ENCODE measurements around the gene ASCC1. TPM values are rescaled to one million over a fixed set of nuclear protein-coding genes. Genes with fewer than 3 reads are reported as not detected.

ASCC1 gene
- total RNA-seq, 2 experiments from 2014 or later, result 61.6 to 68.5 TPM

DNA sequence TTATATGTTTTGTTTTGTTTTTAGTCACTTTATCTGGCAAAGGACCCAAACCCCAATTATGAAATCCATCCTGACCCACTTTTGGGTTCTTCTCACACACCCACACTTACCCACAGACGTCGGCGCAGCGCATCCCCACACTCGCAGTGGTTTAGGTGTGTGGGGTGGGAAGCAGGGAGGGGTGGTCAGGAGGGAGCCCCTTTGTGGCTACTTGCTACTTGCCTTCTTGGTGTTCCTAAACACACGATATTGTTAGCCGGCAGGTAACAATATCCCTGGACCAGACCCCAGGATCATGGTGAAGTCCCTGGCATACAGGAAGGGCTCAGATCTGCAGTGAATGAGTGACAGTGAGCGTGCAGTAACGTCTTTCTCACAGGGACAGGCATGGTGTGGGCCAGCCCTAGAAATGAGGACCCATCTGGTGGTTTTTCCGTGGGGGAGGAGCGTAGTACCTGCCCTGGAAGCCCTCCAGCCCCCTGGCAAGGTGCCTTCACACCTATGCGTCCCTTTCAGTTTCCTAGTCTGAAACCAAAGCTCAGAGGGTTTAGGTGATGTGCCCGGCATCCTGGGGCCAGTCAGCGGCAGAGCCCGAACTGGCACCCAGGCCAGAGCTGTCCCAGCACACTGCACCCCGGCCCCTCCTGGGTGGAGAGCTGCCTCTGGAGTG lies 132.2 kb downstream of the ASCC1 start:
- peak; percentile 88 for DNase-seq
- intact Hi-C loops (cut with micrococcal nuclease), result loop anchor here (1.0 to 10.0 kb wide), 3 partner anchors 134 to 1919 kb away; no protein-coding TSS in a partner anchor
- Mint-ChIP-seq H3K4me1 (ENCODE audit: low read depth) (peaks cover 76% of the 10 kb centered on the region), H3K36me3 (ENCODE audit: low read depth) (peaks cover 49% of the 10 kb centered on the region), H3K27ac (peak overlapping the region; percentile 92), H3K4me3 (peak overlapping the region; percentile 87), H3K27me3 (ENCODE audit: low read depth) (no peaks in the 10 kb centered on the region), H3K9me3 (no peaks in the 10 kb centered on the region)
- CTCF ChIA-PET, result interaction anchor here (1.0 to 1.7 kb wide), 5 partner anchors 30 to 253 kb away, joined by 3 to 6 read pairs (median 4); no protein-coding TSS in a partner anchor

DNA sequence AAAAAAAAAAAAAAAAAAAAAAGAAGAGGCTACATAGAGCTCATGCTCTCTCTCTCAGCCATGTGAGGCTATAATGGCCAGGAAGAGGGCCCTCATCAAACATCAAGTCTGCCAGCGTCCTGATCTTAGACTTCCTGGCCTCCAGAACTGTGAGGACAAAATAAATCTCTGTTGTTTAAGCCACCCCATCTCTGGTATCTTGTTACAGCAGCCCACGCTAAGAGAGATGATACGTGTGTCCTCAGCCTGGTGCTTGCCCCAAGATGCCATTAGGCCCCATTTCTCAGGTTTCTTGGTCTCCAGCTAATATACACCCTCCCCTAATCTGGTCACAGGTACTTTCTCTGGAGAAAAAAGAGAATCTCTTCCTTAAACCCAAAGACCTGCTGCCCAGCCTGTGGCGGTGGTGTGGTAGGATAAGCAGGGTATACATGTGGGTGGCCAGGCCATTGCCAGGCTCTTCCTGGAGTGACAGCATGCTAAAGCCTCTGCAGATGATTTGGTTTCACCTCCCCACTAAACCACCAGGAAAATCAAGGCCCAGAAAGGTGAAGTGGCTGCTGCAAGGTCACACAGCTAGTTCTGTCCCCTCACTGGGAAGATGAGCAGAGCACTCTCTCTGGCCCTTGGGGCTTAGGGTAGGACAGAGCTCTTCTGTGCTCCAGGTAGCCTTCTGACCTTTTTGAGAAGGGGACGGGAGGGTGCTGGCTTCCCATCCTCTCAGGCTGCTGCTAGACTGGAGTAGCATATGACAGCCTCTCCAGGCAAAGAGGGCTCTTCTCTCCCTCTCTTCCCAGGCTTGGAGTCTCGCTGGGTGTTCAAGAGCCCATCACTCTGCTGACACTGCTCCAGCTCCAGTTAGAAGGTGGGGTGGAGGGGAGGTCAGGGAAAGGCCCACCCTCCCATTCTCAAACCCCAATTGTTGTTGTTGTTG lies 133.0 kb downstream of the ASCC1 start:
- H3K27me3 Mint-ChIP-seq (ENCODE audit: low read depth), result no peaks in the 10 kb centered on the region
- no peaks in the 10 kb centered on the region for H3K9me3 Mint-ChIP-seq
- no peak for DNase-seq
- H3K27ac Mint-ChIP-seq, result peak overlapping the region; percentile 92
- H3K4me1 Mint-ChIP-seq (ENCODE audit: low read depth), result peaks cover 81% of the 10 kb centered on the region
- intact Hi-C loops (cut with micrococcal nuclease), result loop anchor here (10.0 kb wide), 1 partner anchor 1918 kb away; no protein-coding TSS in a partner anchor
- H3K4me3 Mint-ChIP-seq, result peak overlapping the region; percentile 87
- CTCF ChIA-PET, result interaction anchor here (0.8 to 1.1 kb wide), 2 partner anchors 254 to 261 kb away, joined by 3 read pairs; no protein-coding TSS in a partner anchor
- peaks cover 51% of the 10 kb centered on the region for H3K36me3 Mint-ChIP-seq (ENCODE audit: low read depth)

- Mint-ChIP-seq H3K36me3 (ENCODE audit: low read depth) (peaks cover 52% of the 10 kb centered on the region), H3K4me3 (peak overlapping the region; percentile 35), H3K9me3 (no peaks in the 10 kb centered on the region), H3K4me1 (ENCODE audit: low read depth) (peaks cover 91% of the 10 kb centered on the region), H3K27me3 (ENCODE audit: low read depth) (no peaks in the 10 kb centered on the region), H3K27ac (peak overlapping the region; percentile 92)
- CTCF ChIA-PET, result interaction anchor here (0.8 kb wide), 1 partner anchor 260 kb away, joined by 3 read pairs; no protein-coding TSS in a partner anchor
- DNase-seq, result peak; percentile 3
- intact Hi-C loops (cut with micrococcal nuclease), result loop anchor here (10.0 kb wide), 1 partner anchor 1917 kb away; no protein-coding TSS in a partner anchor
Measured at GRCh38 chr10:72081772-72082590, 134.1 kb downstream of the ASCC1 start.

DNA sequence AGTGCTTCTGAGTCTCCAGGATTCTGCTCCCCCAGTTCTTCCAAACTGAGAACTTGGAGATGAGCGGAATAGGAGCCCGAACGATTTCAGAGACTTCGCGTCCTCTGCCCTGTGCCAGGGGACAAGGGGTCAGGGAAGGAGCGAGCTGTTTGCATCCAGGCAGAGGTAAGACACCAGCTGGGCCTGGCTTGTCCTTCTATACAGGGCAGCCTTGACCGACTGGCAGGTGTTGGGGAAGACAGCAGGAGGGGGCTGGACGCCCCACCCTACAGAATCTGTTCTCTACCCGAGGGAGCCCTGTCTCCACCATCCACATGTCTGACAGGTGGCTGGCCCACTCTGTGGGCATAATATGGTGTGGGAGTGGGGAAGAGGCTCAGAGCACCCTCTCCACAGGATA lies 134.9 kb downstream of the ASCC1 start:
- Mint-ChIP-seq H3K9me3 (no peaks in the 10 kb centered on the region), H3K27ac (peak overlapping the region; percentile 88), H3K4me3 (no peak overlapping the region), H3K4me1 (ENCODE audit: low read depth) (peaks cover 93% of the 10 kb centered on the region), H3K27me3 (ENCODE audit: low read depth) (no peaks in the 10 kb centered on the region), H3K36me3 (ENCODE audit: low read depth) (peaks cover 44% of the 10 kb centered on the region)
- no peak for DNase-seq
- intact Hi-C loops (cut with micrococcal nuclease), result loop anchor here (10.0 kb wide), 1 partner anchor 1916 kb away; no protein-coding TSS in a partner anchor
- CTCF ChIA-PET, result no interaction called here

DNA sequence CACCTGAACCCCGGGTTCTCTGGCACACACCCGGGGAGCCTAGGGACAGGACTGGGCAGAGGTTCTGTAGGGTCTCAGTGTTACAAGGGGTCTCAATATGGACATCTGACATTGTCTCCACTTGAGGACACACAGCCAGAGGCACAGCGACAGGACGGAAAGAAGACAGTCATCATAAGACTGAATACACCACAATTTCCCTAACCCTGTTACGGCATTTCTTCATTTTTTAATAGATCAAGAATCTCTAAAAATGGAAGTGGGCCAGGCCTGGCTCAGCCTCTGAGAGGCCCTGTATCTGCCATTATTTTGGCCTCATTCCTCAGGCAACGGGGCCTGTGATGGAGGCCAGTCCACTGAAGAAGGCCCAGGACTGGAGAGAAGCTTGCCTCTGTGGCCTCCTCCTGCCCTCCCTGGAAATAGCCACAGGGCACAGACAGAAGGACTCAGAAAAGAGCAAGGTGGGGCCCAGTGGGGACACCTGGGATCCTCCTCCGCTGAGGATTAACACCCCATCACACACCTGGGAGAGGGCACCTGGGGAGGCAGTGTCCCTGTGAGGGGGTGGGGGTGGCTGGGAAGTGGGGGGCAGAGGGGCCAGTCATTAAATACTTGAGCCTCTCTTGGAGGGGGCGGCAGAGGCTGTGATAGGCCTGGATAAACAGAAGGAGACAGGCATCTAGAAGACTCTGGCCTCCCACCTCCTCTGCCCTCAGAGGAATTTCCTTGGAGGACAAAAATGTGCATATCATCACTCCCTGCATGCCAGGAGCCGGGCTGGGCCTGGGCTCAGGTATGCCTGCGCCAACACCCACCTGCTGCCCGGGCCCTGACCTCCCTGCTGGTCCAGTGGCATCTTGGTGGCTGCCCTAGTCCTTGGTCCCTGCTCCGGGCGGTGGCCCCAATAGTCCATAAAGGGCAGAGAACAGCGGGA lies 135.8 kb downstream of the ASCC1 start:
- CTCF ChIA-PET, result interaction anchor here (1.0 to 2.1 kb wide), 3 partner anchors 32 to 257 kb away, joined by 5 to 8 read pairs (median 6); no protein-coding TSS in a partner anchor
- peaks cover 93% of the 10 kb centered on the region for H3K4me1 Mint-ChIP-seq (ENCODE audit: low read depth)
- intact Hi-C loops (cut with micrococcal nuclease), result loop anchor here (10.0 kb wide), 1 partner anchor 1916 kb away; no protein-coding TSS in a partner anchor
- H3K27ac Mint-ChIP-seq, result peak overlapping the region; percentile 88
- H3K36me3 Mint-ChIP-seq (ENCODE audit: low read depth), result peaks cover 39% of the 10 kb centered on the region
- no peaks in the 10 kb centered on the region for H3K27me3 Mint-ChIP-seq (ENCODE audit: low read depth)
- H3K9me3 Mint-ChIP-seq, result no peaks in the 10 kb centered on the region
- DNase-seq, result peak; percentile 17
- H3K4me3 Mint-ChIP-seq, result no peak overlapping the region

GRCh38 chr10:72079356-72079755 lies 136.7 kb downstream of the ASCC1 start:
- no peaks in the 10 kb centered on the region for H3K9me3 Mint-ChIP-seq
- H3K27me3 Mint-ChIP-seq (ENCODE audit: low read depth), result no peaks in the 10 kb centered on the region
- peak overlapping the region; percentile 88 for H3K27ac Mint-ChIP-seq
- CTCF ChIA-PET, result interaction anchor here (1.0 to 2.1 kb wide), 6 partner anchors 9 to 258 kb away, joined by 3 to 8 read pairs (median 4); partner anchors contain the start of genes ANAPC16, ASCC1 and SPOCK2
- peaks cover 35% of the 10 kb centered on the region for H3K36me3 Mint-ChIP-seq (ENCODE audit: low read depth)
- DNase-seq, result peak; percentile 61
- no peak overlapping the region for H3K4me3 Mint-ChIP-seq
- peaks cover 92% of the 10 kb centered on the region for H3K4me1 Mint-ChIP-seq (ENCODE audit: low read depth)
- intact Hi-C loops (cut with micrococcal nuclease), result no loop called here

DNA sequence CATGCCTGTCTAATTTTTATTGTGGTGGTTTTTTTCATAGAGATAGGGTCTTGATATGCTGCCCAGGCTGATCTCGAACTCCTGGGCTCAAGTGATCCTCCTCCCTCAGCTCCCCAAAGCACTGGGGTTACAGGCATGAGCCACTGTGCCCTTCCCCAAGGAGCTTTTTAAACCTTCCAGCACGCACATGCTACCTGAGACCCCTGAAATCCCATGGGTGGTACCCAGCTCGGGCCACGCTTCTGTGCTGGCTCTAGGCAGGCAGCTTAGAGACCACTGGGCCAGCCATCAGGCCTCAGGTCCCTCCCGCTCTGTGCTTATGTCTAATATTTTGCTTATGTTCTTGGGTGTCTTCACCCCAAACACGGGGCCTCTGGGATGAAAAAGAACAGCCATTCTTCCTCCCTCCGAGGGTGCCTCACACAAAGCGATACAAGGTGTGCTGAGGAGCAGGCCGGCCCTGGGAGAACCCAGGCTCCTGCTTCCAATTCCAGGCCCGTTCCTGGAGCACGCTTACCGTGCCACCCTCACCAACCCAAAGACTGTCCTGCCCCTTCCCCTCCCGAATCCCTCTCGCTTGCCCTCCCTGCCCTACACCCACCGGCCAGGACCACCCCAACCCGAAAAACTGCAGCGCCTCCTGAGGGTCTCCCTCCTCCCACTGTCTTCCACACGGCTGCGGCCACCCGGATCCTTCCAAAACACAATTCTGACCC lies 138.6 kb downstream of the ASCC1 start:
- DNase-seq, result no peak
- Mint-ChIP-seq H3K27me3 (ENCODE audit: low read depth) (no peaks in the 10 kb centered on the region), H3K36me3 (ENCODE audit: low read depth) (peaks cover 32% of the 10 kb centered on the region), H3K27ac (peak overlapping the region; percentile 82), H3K9me3 (no peaks in the 10 kb centered on the region), H3K4me3 (peak overlapping the region; percentile 11), H3K4me1 (ENCODE audit: low read depth) (peaks cover 88% of the 10 kb centered on the region)
- intact Hi-C loops (cut with micrococcal nuclease), result no loop called here
- CTCF ChIA-PET, result interaction anchor here (1.2 to 3.2 kb wide), 3 partner anchors 28 to 145 kb away, joined by 3 to 12 read pairs (median 4); no protein-coding TSS in a partner anchor

- intact Hi-C loops (cut with micrococcal nuclease), result no loop called here
- Mint-ChIP-seq H3K36me3 (ENCODE audit: low read depth) (peaks cover 35% of the 10 kb centered on the region), H3K27ac (peak overlapping the region; percentile 82), H3K4me3 (no peak overlapping the region), H3K4me1 (ENCODE audit: low read depth) (peaks cover 81% of the 10 kb centered on the region), H3K9me3 (no peaks in the 10 kb centered on the region), H3K27me3 (ENCODE audit: low read depth) (no peaks in the 10 kb centered on the region)
- no peak for DNase-seq
- CTCF ChIA-PET, result interaction anchor here (0.7 to 3.2 kb wide), 4 partner anchors 19 to 263 kb away, joined by 3 to 12 read pairs (median 4); no protein-coding TSS in a partner anchor
Measured at GRCh38 chr10:72076756-72077155, 139.3 kb downstream of the ASCC1 start.

GRCh38 chr10:72075376-72076115 lies 140.5 kb downstream of the ASCC1 start:
- Mint-ChIP-seq H3K9me3 (no peaks in the 10 kb centered on the region), H3K4me1 (ENCODE audit: low read depth) (peaks cover 71% of the 10 kb centered on the region), H3K4me3 (no peak overlapping the region), H3K27me3 (ENCODE audit: low read depth) (no peaks in the 10 kb centered on the region), H3K27ac (peak overlapping the region; percentile 87), H3K36me3 (ENCODE audit: low read depth) (peaks cover 35% of the 10 kb centered on the region)
- CTCF ChIA-PET, result interaction anchor here (0.7 to 3.2 kb wide), 4 partner anchors 18 to 264 kb away, joined by 3 to 12 read pairs (median 4); no protein-coding TSS in a partner anchor
- peak; percentile 48 for DNase-seq
- intact Hi-C loops (cut with micrococcal nuclease), result no loop called here

Data from activated naive CD4-positive, alpha-beta T cell treated with anti-CD3 and anti-CD28 coated beads for 36 hours (primary cell).